Measurements from ENCODE around the gene TMEM192. TPM values are rescaled to one million over a fixed set of nuclear protein-coding genes. Genes with fewer than 3 reads are reported as not detected.

The TMEM192 gene
- total and polyA plus RNA-seq, 2 of the 8 experiments (the other 6 are each of a cell fraction or from before 2014, with no cell fraction given), result 7.3 to 10.9 TPM

DNA sequence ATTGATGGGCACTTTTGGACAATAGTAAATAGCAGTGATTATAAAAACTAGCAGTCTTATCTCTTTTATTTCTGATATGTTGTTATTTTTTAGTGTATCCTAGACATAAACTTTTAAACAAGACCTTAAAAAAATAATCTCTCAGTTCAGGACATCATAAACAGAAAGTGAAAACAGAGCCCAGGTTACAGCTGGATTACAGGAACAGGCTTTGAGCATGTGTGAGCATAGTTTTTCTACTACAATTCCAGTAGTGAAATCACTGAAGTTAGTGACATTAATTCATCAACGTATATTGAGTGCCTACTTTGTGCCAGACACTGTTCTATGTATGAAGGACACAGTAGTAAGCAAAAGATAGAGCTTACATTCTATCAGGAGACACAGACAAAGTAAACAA is 42.1 kb downstream of the TMEM192 start (continued):
- no peak for TF ChIP-seq POU5F1 (IDR thresholded peaks at IDR 0.05; ENCODE audit: low read depth, low read length)
- no peak for TF ChIP-seq ZNF274 (IDR thresholded peaks at IDR 0.05; ENCODE audit: borderline replicate concordance, extremely low read depth, low read length)
- TF ChIP-seq CBX8 (IDR thresholded peaks at IDR 0.05; ENCODE audit: borderline replicate concordance, low read depth, low read length), result no peak
- TF ChIP-seq POLR2A (IDR thresholded peaks at IDR 0.05; ENCODE audit: control extremely low read depth in 1 of 2, low read depth in 2 of 2, low read length in 2 of 2), result no peak
- TF ChIP-seq CREB1 (IDR thresholded peaks at IDR 0.05), result no peak
- TF ChIP-seq SUZ12 (IDR thresholded peaks at IDR 0.05; ENCODE audit: low read length), result no peak
- TF ChIP-seq RBBP5 (IDR thresholded peaks at IDR 0.05; ENCODE audit: borderline replicate concordance, low read depth, low read length), result no peak
- TF ChIP-seq HDAC6 (IDR thresholded peaks at IDR 0.05; ENCODE audit: low read depth, low read length), result no peak
- no peak for TF ChIP-seq KDM5A (IDR thresholded peaks at IDR 0.05; ENCODE audit: low read length)

Measured in H1 (cell line).